UCSD-AML1 (cell line): ENCODE measurements around the gene TSC22D2.
"Not testable (repeated sequence)": the region's sequence is repeated elsewhere in the genome, so short reads cannot be mapped to it uniquely, and the experiment has no call there.

Source experiments
- DNase-seq: peaks from one replicate; lab custom pipeline; 2025; ENCODE audit not compliant: unreplicated experiment; lab: John Stamatoyannopoulos, UW

The TSC22D2 gene

DNA sequence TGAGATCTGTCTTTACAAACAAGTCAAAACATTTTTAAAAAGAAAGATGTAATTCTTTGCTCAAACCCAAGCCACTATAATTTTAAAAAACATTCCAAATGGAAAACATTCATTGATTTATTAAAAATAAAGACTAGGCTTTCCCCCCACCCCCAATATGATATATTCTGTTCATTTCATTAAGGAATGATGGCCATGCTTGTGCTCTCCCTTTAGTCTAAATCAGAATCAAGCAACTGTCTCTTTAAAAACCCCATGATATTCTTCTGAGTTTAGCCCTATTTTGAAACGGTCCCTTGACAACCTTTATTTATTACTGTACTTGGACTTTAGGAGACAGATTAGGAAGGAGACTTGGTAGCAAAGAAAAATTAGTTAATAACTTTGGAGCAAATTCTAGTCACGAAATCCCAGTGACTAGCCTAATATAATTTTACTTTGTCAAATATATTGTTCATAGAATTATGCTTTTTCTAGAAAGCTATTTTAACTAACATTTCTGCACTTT is 38.4 kb downstream of the TSC22D2 start:
- DNase-seq, result no peak

DNA sequence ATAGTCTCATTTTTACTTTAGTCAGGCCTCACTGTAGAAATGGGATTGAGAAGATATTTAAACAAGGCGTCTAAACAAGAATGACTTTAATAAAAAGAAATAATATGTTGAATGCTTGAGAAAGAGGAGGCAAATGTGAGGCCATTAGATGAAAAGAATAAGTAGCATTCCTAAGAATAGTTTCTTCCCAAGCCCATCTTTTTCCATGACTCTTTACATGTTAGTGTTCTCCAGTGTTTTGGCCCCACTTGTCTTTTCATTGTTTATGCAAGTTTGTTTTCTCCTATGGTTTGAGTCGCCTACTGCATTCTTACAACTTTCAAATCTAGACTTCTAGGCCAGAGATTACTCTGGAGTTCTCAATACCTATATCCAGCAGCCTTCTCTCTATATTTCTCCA is 39.0 kb downstream of the TSC22D2 start:
- no peak for DNase-seq

DNA sequence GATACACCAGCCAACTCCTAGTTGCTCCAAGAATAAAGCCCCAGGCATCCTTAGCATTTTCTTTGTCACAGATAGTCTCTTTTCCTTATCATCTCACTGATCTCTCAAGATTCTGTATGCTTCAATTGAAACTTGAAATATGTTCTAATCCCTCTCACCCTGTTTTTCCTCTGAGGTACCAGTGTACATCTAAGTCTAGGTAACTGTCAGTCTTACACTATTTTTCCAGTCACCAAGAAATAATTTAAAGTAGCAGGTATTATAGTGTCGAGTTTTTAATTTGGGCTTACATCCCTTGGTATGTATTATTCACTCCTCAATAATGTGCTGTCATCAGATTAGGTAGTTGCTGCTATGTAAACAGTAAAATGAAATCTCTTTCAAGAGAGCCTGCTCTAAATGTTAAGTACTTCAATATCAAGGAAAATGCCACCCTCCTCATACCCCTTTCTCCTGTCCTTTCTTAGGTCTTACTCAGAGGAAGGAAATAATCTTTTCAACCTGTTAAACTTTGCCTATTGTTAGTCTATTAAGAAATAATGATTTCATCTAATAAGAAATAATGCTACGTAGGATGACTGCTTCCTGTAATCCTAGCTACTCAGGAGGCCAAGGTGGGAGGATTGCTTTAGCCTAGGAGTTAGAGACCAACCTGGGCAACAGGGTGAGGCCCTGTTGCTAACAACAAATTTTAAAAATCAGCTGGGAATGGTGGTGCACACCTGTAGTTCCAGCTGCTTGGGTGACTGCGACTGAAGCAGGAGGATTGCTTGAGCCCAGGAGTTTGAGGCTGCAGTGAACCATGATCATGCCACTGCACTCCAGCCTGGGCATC is 39.8 kb downstream of the TSC22D2 start:
- DNase-seq, result no peak

DNA sequence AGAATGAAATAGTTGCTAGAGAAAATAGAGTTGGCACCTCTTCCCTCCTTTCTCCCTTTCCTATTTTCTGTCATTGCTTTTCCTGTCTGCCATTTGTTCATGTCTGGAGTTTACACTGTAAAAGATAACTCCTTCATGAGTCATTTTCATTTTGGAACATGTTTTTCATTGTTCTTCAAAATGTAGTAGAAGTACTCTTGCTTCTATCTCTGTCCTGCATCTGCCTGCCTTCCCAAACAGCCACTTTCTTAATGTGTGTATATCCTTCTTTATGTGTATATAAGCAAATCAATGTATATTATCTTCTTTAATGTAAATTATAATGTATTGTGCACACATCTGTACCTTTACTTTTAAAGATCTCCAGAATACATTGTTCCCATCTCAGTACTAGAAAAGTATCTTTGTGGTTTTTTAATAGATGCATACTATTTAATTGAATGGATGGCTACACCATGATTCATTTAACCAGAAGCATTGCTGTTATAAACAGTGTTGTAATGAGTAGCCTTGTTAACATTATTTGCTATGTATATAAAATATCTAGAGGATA is 41.1 kb downstream of the TSC22D2 start:
- no peak for DNase-seq

DNA sequence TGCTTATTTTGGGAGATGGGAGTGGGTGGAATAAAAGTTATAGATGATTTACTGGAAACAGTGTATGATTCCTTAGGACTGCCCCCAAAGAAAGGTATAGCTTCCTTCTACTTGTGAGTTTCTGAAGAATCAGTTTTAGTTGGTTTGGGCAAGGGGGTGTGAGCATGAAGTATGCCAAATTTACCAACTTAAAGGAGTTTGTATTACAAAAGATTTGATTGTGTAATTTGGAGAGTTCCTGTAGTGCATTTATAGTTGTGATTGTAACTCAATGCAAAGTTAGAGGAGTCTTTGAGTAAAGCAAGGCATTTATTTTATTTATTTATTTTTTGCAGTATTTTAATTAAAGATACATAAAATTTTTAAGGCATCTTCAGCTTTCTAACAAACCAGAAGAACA is 42.8 kb downstream of the TSC22D2 start:
- DNase-seq, result no peak

DNA sequence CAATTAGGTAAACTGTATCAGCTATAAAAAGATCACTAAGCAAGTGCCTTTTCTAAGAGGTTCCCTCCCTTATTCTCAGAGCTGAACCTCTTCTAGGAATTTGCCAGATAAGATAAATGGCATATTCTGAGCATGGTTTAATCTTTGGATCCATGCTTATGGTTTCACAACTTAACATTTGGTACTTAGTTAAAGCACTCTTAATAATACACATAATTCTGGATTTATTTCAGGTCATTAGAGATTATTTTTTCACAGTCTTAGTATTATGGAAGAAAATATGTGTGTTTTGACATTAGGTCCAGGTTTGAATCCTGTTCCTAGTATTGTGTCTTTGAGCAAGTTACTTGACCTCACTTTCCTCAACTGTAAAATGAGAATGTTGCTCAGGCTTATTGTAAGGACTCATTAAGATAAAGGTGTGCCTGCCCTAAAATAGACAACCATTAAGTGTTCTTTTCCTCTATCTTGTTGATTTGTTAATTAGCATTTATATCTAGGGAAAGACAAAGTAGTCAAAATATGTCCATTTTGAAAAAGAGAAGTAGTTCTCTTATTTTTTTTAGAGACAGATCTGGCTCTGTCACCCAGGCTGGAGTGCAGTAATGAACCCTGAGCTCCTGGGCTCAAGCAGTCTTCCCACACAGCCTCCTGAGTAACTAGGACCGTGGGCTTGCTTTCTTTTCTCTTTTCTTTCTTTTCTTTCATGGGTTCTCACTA is 43.4 kb downstream of the TSC22D2 start:
- DNase-seq, result no peak

DNA sequence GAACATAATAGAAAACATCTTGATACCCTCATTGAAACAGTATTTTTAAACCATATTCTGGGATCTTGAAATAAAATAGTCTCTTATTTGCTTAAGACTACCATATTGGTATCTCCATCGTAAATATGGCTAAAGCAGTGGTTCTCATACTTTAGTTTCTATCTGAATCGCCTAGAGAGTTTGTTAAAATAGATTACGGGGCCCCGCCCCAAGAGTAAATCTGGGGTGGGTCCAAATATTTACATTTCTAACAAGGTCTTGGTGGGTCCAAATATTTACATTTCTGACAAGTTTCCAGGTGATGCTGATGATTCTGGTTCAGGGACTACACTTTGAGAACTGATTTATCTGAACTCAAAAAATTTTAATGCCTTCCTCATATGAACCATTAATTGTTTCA is 45.3 kb downstream of the TSC22D2 start:
- DNase-seq, result no peak

DNA sequence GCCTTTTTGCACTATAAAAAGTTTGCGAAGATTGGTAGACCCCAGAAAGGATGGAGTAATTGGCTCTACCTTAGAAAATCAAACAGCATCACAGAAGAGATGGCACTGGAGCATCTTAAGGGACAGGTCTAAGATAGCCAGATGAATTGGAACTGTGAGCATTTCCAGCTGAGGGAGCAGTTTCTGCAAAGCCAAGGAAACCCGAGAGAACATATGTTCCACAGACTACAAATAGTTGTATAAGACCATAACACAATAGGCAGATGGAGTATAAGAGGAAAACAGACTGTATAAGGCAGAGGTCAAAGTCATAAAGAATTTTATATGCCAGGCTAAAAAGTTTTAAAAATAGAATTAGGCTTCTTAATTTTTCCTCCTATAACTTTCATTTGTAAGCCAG is 46.0 kb downstream of the TSC22D2 start:
- no peak for DNase-seq

DNA sequence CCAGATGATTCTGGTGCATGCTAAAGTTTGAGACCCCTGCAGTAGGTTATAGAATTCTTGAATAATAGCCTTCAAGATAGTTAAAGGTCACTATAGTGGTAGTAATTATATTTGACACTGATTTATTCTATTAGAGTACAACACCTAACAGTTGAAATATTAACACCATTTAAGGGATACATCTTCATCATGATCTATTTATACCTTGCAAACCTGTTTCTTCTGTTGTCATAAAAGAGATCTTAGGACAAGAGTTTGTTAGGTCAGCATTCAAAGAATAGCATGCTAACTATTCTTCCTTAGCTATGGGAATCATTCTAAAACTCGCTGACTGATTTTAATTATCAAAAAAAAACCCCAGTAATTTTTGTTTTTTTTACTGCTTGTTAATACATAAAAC is 46.5 kb downstream of the TSC22D2 start:
- no peak for DNase-seq

DNA sequence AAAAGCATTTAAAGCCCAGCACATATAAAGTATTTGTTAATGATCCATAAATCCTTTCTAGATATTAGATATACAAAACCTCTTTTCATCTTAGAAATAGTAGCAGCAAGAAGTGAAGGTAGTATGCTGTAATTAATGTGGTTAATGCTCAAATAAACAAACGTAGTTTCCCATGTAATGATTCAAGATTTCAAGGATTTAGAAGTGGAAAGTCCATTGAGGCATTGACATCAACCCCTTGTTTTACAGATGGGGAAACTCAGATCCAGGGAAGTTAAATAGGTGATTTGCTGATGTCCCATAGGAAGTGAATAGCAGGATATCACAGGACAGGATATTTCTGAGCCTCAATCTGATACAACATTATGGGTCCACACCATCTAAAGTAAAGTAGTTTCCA is 47.2 kb downstream of the TSC22D2 start:
- DNase-seq, result no peak

DNA sequence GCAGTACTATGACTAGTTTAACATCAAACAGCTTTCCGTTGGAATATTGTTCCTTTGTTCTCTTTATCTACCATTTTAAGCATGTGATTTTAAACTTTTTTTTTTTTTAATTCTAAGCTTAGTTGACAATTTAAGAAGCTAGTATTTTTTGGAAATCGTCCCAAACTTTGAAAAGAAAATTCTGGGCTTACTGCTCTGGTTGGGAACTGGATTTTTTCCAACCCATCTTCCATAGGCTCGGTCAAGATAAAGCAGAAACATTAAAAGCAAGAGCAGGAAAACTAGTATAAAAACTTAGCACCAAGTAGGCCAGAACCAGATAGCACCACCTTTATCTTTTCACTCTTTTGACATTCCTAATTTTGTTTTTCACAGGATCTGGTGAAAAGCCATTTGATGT is 49.9 kb downstream of the TSC22D2 start:
- no peak for DNase-seq

DNA sequence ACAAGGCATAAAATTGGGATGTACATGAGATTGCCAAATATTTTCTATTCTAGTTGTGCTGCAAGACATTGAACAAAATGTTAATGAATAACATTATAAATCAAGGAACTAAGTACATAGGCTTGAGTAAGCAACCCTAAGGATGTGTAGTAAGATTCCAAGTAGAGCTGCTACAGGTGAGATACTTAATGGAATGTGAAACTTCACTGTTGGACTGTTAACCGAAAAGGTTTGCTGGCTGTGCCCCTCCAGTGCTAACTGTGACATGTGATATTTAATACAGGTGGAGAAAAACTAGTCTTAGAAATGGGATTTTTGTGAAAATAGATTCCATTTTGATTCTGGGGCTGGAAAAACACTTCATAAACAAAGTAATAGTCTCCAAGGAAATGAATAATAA is 52.4 kb downstream of the TSC22D2 start:
- DNase-seq, result no peak

DNA sequence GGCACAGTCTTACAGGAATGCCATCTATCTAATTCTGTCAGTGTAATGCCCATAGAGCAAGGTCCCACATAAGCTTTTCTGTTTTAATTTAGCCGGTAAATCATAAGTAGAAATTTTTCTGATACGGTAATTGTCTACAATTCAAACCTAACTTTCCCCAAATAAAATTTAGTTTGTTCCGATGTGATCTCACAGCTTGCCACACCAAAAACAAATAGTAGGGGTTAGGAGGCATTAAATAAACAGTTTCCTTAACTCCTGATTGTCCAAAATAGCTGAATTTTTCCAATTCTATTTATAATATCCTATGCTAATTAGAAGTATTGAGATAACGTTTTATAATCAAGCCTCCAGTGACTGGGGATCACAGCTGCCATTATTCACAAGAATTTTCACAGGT is 53.3 kb downstream of the TSC22D2 start:
- DNase-seq, result no peak

DNA sequence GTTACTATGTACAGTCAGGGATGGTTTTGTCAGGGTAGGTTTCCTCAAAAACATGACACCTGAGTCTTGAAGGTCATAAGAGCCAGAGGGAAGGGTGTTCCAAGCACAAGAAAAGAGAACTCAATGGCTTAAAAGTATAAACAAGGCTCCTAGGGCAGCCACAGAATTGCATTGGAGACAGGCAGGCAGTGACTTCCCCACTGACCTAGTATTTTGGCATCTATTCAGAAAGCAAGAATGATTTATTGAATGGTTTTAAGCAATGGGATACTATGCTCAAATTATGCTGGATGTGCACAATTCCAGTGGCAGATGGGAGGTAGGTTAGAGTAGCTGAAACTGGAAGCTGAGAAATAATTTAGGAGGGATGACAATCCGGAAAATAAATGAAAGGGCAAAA is 54.0 kb downstream of the TSC22D2 start:
- DNase-seq, result no peak

DNA sequence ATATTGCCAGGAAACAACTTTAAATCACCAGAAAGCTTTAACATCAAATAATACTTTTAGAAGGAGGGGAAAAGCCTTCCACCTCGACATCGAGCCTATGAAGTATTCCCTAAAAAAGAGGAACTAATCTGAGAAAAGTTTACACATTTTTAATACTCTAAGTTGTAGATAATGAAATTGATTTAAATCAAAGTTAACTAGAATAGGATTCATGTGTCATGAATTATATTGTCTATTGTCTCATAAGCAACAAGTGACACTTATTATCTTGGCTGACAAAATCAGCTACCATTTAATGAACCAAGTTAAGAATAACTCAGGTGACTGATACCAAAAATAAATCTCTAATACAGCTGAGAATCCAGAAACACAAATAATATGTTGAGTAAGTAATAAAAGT is 56.6 kb downstream of the TSC22D2 start:
- no peak for DNase-seq

DNA sequence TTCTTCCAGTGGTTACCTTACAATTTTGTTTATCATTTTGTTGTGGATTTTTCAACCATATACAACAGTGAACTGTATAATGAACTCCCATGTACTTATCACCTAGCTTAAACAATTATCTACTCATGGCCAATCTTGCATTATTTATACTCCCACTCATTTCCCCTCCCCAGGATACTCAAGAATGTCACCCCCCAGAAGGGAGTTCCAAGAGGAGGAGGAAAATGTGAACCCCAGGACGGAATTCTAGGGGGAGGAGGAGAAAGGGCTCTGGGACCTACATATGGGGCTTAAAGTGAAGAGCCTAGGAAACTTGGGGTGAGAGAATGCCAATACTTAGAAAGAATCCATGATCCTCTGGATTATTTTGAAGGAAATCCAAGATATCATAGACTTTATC is 59.3 kb downstream of the TSC22D2 start:
- DNase-seq, result no peak

DNA sequence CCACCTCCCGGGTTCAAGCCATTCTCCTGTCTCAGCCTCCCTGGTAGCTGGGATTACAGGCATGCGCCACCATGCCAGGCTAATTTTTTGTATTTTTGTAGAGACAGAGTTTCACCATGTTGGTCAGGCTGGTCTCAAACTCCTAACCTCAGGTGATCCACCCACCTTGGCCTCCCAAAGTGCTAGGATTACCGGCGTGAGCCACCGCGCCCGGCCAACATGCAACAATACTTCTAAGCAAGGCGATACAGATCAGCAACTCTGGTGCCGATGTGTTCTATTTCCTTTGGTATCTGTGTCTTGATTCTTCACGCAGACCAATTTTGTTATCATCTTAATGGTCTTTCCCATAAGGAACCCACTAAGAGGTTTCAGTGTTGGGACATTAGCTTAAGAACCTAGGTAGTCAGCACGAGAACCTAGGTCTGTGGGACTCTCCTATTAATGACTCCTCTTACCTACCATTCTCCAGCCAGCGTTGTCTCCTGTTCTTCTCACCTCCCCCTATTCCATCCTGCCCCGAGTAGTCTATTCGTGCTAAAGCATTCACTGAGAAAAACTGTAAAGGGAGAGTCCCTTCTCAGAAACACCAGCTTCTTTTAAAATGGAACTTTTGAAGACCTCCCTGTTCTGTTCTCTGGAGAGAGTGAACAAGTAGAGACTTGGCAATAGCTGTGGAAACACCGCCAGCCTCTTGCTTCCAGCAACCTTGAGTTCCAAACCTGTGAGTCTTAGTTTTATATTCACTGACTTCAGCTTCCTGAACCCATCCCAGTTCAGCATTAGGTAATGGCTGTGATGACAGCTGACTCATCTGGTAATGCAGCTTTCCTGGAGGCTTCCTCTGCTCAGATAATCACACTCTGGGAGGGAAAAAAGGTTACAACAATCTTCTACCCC is 61.2 kb downstream of the TSC22D2 start:
- DNase-seq, result no peak

DNA sequence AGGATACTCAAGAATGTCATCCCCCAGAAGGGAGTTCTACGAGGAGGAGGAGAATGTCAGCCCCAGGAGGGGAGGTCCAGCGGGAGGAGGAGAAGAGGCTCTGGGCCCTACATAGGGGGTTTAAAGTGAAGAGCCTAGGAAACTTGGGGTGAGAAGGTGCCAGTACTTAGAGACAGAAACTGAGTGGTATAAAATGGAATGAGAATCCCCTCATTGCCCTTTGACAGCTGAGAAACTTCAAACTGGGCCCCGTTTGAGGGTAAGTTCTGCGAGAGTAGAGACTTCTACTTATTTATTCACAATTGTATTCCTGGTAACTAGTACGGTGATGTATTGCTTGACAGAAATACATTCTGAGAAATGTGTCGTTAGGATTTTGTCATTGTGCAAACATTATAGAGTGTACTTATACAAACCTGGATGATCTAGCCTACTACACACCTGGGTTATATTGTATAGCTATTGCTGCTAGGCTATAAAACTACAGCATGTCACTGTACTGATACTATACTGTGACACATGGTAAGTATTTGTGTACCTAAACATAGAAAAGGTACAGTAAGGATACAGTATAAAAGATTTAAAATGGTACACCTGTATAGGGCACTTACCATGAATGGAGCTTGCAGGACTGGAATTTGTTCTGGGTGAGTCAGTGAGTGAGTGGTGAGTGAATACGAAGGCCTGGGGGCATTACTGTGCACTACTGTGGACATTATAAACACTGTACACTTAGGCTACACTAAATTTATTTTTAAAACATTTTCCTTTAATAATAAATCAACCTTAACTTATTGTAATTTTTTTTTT is 62.0 kb downstream of the TSC22D2 start:
- no peak for DNase-seq

DNA sequence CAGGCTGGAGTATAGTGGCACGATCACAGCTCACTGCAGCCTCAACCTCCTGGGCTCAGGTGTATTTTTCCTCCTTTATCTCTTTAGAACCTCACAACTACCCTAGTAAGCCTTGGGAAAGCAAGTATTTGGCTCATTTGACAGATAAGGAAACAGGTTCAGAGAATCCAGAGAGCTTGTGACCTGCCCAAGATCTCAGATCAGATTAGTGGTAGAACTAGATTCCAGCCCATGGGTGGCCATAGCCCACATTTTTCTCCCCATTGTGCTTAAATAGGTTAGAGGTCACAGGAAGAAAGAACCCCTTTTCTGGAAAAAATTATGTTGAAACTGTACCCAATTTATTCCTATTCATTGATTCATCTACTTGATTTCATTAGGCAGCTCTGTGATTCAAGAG is 64.3 kb downstream of the TSC22D2 start:
- no peak for DNase-seq

DNA sequence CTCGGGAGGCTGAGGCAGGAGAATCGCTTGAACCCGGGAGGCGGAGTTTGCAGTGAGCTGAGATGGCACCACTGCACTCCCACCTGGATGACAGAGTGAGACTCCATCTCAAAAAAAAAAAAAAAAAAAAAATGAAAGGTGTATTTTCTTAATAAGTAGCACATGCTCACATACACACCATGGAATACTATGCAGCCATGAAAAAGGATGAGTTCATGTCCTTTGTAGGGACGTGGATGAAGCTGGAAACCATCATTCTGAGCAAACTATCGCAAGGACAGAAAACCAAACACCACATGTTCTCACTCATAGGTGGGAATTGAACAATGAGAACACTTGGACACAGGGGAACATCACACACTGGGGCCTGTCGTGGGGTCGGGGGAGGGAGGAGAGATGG is 65.1 kb downstream of the TSC22D2 start:
- DNase-seq, result not testable (repeated sequence)
